H1 (cell line): ENCODE results near the gene HSD17B1.

Experiments used
- CHD2 ChIP-seq: IDR thresholded peaks from 2 replicates; pipeline ENCODE4 v1.6.1; 2012; ENCODE audit warnings: low read length, improper control_type of control experiment
- CTBP2 ChIP-seq: IDR thresholded peaks from 2 replicates; pipeline ENCODE4 v1.7.0; 2011; ENCODE audit warnings: borderline replicate concordance, mild to moderate bottlenecking, moderate library complexity, mixed read lengths, low read length; ENCODE audit not compliant: insufficient read depth, insufficient read length
- CTCF ChIP-seq, 3 experiments: IDR thresholded peaks; 1 replicate in 2 of 3; 2 replicates in 1 of 3; pipeline versions ENCODE4 v1.5.1 to v1.6.1; 2011; ENCODE audit warnings: low read length in 3 of 3, mild to moderate bottlenecking in 3 of 3, inconsistent platforms in 2 of 3, low read depth in 1 of 3, moderate library complexity in 1 of 3; ENCODE audit not compliant: insufficient read depth in 1 of 3; ENCODE audit errors: control extremely low read depth in 1 of 3
- EP300 ChIP-seq, 2 experiments: IDR thresholded peaks; 1 replicate in 1 of 2; 2 replicates in 1 of 2; pipeline ENCODE4 v1.6.1; 2011 to 2012; ENCODE audit warnings: low read depth in 2 of 2, low read length in 2 of 2, mild to moderate bottlenecking in 2 of 2, borderline replicate concordance in 1 of 2, inconsistent platforms in 1 of 2, moderate library complexity in 1 of 2
- EZH2 ChIP-seq: fragments of 200-600 bp; sonication (generic); IDR thresholded peaks from 2 replicates; pipeline ENCODE4 v1.7.1; 2012; ENCODE audit warnings: low read depth, mild to moderate bottlenecking, moderate library complexity, low read length, inconsistent platforms; ENCODE audit not compliant: severe bottlenecking
- HDAC2 ChIP-seq, 2 experiments: fragments of 300-600 bp in 1 of 2; sonication (generic) in 1 of 2; IDR thresholded peaks; 2 replicates each; pipeline ENCODE4 v1.6.1; 2011 to 2012; ENCODE audit warnings: low read depth in 2 of 2, low read length in 2 of 2, mild to moderate bottlenecking in 2 of 2, moderate library complexity in 2 of 2, borderline replicate concordance in 1 of 2, inconsistent platforms in 1 of 2
- JUND ChIP-seq: IDR thresholded peaks from 2 replicates; pipeline ENCODE4 v1.6.1; 2011; ENCODE audit warnings: mild to moderate bottlenecking, improper control_type of control experiment, low read length
- NRF1 ChIP-seq: IDR thresholded peaks from 2 replicates; pipeline ENCODE4 v1.6.1; 2011; ENCODE audit warnings: mild to moderate bottlenecking, low read depth, low read length, improper control_type of control experiment
- POLR2A ChIP-seq, 2 experiments: IDR thresholded peaks; 1 replicate in 1 of 2; 2 replicates in 1 of 2; pipeline ENCODE4 v1.6.1; 2011; ENCODE audit warnings: low read depth in 2 of 2, low read length in 2 of 2, mild to moderate bottlenecking in 2 of 2; ENCODE audit errors: control extremely low read depth in 1 of 2
- POLR2AphosphoS5 ChIP-seq: IDR thresholded peaks from 2 replicates; pipeline ENCODE4 v1.6.1; 2011; ENCODE audit warnings: low read depth, low read length
- TAF1 ChIP-seq: IDR thresholded peaks from 2 replicates; pipeline ENCODE4 v1.6.1; 2011; ENCODE audit warnings: mild to moderate bottlenecking, low read depth, low read length
- ZNF274 ChIP-seq: IDR thresholded peaks from 2 replicates; pipeline ENCODE4 v1.7.0; 2012; ENCODE audit warnings: low read length, borderline replicate concordance; ENCODE audit errors: extremely low read depth
- TF ChIP-seq, protein P1 (sequence below): IDR thresholded peaks from 2 replicates; pipeline ENCODE4 v1.6.1; 2012; ENCODE audit warnings: inconsistent platforms

GRCh38 chr17:42590886-42591285 lies 38.2 kb downstream of the HSD17B1 start:
- TF ChIP-seq ZNF274 (no peak), CTBP2 (no peak), JUND (no peak), CTCF (IDR thresholded peaks at IDR 0.05; ENCODE audit: control extremely low read depth in 1 of 3, insufficient read depth in 1 of 3, low read depth in 1 of 3, low read length in 3 of 3) (no peak), POLR2AphosphoS5 (no peak), TAF1 (no peak), CHD2 (no peak), EP300 (IDR thresholded peaks at IDR 0.05; ENCODE audit: borderline replicate concordance in 1 of 2, low read depth in 2 of 2, low read length in 2 of 2) (no peak), EZH2 (no peak), NRF1 (no peak), HDAC2 (IDR thresholded peaks at IDR 0.05; ENCODE audit: borderline replicate concordance in 1 of 2, low read depth in 2 of 2, low read length in 2 of 2) (no peak), POLR2A (IDR thresholded peaks at IDR 0.05; ENCODE audit: control extremely low read depth in 1 of 2, low read depth in 2 of 2, low read length in 2 of 2) (no peak)
- TF ChIP-seq, protein P1, sequence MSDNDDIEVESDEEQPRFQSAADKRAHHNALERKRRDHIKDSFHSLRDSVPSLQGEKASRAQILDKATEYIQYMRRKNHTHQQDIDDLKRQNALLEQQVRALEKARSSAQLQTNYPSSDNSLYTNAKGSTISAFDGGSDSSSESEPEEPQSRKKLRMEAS: no peak
